Lower lobe of right lung (tissue), 2 donors: ENCODE measurements around the gene FDXACB1. TPM values are rescaled to one million over a fixed set of nuclear protein-coding genes. Genes with fewer than 3 reads are reported as not detected.
A peak's percentile ranks its signal among the peaks of the same experiment; 100 is the strongest.

Source experiments
- ATAC-seq, 2 donors: fragments of 200-7000 bp; cut with Tn5 transposase; one replicate each; pipeline ENCODE4 v1.9.1; 2020 to 2022; ENCODE audit warnings: mild to moderate bottlenecking in 2 of 2, moderate library complexity in 2 of 2
- DNase-seq: peaks from one replicate; pipeline ENCODE4 v3.0.0-alpha.2; 2020
- H3K27ac ChIP-seq: fragments of 200-600 bp; one replicate; pipeline ENCODE4 v1.8.0; 2022
- H3K27me3 ChIP-seq: fragments of 200-600 bp; one replicate; pipeline ENCODE4 v1.8.0; 2022; ENCODE audit warnings: low read depth
- H3K36me3 ChIP-seq: fragments of 200-600 bp; one replicate; pipeline ENCODE4 v1.8.0; 2022; ENCODE audit warnings: mild to moderate bottlenecking
- H3K4me1 ChIP-seq: fragments of 200-600 bp; one replicate; pipeline ENCODE4 v1.8.0; 2022
- H3K4me3 ChIP-seq: fragments of 200-600 bp; one replicate; pipeline ENCODE4 v1.8.0; 2022; ENCODE audit warnings: mild to moderate bottlenecking
- H3K9me3 ChIP-seq: fragments of 200-600 bp; one replicate; pipeline ENCODE4 v1.8.0; 2022
- intact Hi-C: fragments of 100-400 bp; cut with DNase I; formaldehyde crosslinking; loops from one replicate; pipeline ENCODE4 v1.11.0; 2022
- total RNA-seq: library from RNA; stranded (reverse); fragmentation: NEBNext Ultra II Directional; extraction: Animal tissue kit (Norgen Biotek cat#: 25700); gene quantifications from one replicate; pipeline ENCODE4 v1.2.1, GENCODE V29; 2021
- TF ChIP-seq, protein P1 (sequence below): fragments of 200-600 bp; IDR thresholded peaks from one replicate; pipeline ENCODE4 v1.8.0; 2022; ENCODE audit warnings: antibody characterized with exemption, mild to moderate bottlenecking
- donor health status: DM: no; HTN: yes; CAD: no; lungs with severe emphysema.

FDXACB1 gene
- total RNA-seq, 1 donor from 2014 or later = 2.4 TPM

DNA sequence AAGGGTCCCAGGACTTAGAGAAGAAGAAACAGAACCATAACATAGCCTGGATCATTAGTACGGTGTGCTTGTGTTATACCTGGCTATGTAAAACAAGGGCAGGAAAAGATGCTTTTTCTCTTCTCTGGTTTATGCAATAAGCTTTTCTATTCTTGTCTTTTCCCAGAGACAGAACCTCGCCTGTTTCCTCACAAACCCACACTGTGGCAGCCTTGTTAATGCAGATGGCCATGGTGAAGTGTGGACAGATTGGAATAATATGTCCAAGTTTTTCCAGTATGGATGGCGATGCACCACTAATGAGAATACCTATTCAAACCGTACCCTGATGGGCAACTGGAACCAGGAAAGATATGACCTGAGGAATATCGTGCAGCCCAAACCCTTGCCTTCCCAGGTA, 3.2 kb upstream of the FDXACB1 start:
- Histone ChIP-seq H3K9me3 (no peaks in the 10 kb centered on the region), H3K4me3 (no peak overlapping the region), H3K27me3 (no peaks in the 10 kb centered on the region), H3K36me3 (no peaks in the 10 kb centered on the region), H3K27ac (no peak overlapping the region), H3K4me1 (peaks cover 17% of the 10 kb centered on the region)
- DNase-seq = no peak
- ATAC-seq = no peak
- intact Hi-C loops = no loop called here
- TF ChIP-seq, protein P1, sequence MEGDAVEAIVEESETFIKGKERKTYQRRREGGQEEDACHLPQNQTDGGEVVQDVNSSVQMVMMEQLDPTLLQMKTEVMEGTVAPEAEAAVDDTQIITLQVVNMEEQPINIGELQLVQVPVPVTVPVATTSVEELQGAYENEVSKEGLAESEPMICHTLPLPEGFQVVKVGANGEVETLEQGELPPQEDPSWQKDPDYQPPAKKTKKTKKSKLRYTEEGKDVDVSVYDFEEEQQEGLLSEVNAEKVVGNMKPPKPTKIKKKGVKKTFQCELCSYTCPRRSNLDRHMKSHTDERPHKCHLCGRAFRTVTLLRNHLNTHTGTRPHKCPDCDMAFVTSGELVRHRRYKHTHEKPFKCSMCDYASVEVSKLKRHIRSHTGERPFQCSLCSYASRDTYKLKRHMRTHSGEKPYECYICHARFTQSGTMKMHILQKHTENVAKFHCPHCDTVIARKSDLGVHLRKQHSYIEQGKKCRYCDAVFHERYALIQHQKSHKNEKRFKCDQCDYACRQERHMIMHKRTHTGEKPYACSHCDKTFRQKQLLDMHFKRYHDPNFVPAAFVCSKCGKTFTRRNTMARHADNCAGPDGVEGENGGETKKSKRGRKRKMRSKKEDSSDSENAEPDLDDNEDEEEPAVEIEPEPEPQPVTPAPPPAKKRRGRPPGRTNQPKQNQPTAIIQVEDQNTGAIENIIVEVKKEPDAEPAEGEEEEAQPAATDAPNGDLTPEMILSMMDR = no peak

DNA sequence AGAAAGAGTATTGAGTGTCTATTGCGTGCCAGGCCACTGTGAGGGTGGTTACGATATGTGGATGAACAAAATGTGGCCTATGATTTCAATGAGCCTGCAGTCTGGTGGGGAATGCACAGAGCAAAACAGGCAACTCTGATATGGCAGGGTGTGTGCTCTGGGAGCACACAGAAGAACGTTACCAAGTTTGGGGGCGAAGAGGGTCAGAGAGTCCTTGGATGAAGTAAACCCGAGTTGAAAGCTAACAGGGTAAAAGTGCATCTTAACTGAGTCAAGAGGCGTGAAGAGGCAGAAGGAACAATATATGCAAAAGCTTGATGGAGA, 634 bp upstream of the FDXACB1 start:
- intact Hi-C loops = no loop called here
- ATAC-seq (peak in 1 of 2 donors; percentile 5), DNase-seq (no peak)
- TF ChIP-seq, protein P1 = no peak
- peaks cover 9% of the 10 kb centered on the region for H3K36me3 ChIP-seq
- H3K4me1 ChIP-seq = peaks cover 17% of the 10 kb centered on the region
- H3K27ac ChIP-seq = peak overlapping the region; percentile 93
- H3K4me3 ChIP-seq = peak overlapping the region; percentile 78
- no peaks in the 10 kb centered on the region for H3K9me3 ChIP-seq
- no peaks in the 10 kb centered on the region for H3K27me3 ChIP-seq

DNA sequence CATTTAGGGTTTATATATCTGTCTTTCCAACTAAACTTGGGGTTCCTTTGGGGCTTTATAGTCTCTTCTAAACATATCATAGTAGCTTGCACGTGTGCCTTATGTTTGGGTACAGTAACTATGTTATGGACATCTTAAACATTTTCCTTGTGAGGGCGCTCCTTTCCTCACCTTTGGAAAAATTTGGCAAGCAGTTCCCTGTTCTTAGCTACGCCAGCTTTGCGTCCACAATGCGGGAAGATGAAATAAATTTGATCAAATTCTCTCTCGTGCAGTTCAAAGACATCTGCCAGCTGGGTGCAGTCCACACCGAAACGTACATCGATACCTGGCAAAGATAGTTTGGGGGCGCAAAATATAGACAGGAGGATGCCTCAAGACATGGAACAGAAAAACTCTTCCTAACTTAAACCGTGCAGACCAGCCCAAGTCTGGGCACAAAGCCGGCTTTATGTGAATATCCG, 548 bp downstream of the FDXACB1 start:
- H3K4me1 ChIP-seq = peaks cover 17% of the 10 kb centered on the region
- no peaks in the 10 kb centered on the region for H3K27me3 ChIP-seq
- ATAC-seq (no peak), DNase-seq (no peak)
- no peaks in the 10 kb centered on the region for H3K9me3 ChIP-seq
- H3K4me3 ChIP-seq = peak overlapping the region; percentile 78
- peaks cover 9% of the 10 kb centered on the region for H3K36me3 ChIP-seq
- intact Hi-C loops = no loop called here
- TF ChIP-seq, protein P1 = no peak
- peak overlapping the region; percentile 93 for H3K27ac ChIP-seq

DNA sequence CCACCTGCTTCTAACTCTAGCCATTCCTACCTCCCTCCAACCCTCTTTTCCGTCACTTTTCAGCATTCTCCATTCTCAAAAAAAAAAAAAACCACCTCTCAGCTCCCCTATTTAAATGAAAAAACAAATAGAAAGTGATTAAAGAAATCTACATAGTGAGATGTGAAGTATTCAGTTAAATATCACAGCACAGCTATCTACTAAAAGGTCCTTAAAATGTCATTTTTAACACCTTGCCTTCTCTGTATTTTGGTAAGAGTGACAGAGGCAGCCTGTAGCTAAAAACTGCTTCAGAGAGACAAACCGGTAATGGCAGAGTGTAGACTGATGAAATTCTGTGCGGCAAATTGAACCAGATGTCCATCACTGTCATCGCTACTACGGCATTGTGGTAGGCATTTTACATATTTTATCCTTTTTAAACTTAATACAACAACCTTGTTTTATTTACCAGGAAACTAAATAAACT, 7.2 kb downstream of the FDXACB1 start:
- Histone ChIP-seq H3K27ac (peak overlapping the region; percentile 92), H3K27me3 (no peaks in the 10 kb centered on the region), H3K36me3 (peaks cover 34% of the 10 kb centered on the region), H3K4me3 (peak overlapping the region; percentile 97), H3K9me3 (no peaks in the 10 kb centered on the region), H3K4me1 (peaks cover 8% of the 10 kb centered on the region)
- intact Hi-C loops = no loop called here
- ATAC-seq = no peak
- TF ChIP-seq, protein P1 = no peak
- DNase-seq = no peak

- peak; percentile 84 for DNase-seq
- intact Hi-C loops = no loop called here
- ATAC-seq = peak; percentile 93 to 97
These were observed 7.9 kb downstream of the FDXACB1 start, which contains the start of gene ALG9 for GRCh38 chr11:111870886-111871692. ALG9 (minus strand) TSS chr11:111871581; CDS start chr11:111871482, 99 bp downstream.

More at GRCh38 chr11:111870886-111871692, 7.9 kb downstream of the FDXACB1 start, which contains the start of gene ALG9:
- TF ChIP-seq, protein P1 = no peak
- peak within 1 kb of the TSS; percentile 92 for H3K27ac ChIP-seq
- H3K4me1 ChIP-seq = peaks cover 8% of the 10 kb centered on the region
- no peaks in the 10 kb centered on the region for H3K27me3 ChIP-seq
- H3K4me3 ChIP-seq = peak within 1 kb of the TSS; percentile 97
- H3K9me3 ChIP-seq = no peaks in the 10 kb centered on the region
- H3K36me3 ChIP-seq = peaks cover 41% of the 10 kb centered on the region
